ENCODE data around the gene EMC8.

The EMC8 gene

DNA sequence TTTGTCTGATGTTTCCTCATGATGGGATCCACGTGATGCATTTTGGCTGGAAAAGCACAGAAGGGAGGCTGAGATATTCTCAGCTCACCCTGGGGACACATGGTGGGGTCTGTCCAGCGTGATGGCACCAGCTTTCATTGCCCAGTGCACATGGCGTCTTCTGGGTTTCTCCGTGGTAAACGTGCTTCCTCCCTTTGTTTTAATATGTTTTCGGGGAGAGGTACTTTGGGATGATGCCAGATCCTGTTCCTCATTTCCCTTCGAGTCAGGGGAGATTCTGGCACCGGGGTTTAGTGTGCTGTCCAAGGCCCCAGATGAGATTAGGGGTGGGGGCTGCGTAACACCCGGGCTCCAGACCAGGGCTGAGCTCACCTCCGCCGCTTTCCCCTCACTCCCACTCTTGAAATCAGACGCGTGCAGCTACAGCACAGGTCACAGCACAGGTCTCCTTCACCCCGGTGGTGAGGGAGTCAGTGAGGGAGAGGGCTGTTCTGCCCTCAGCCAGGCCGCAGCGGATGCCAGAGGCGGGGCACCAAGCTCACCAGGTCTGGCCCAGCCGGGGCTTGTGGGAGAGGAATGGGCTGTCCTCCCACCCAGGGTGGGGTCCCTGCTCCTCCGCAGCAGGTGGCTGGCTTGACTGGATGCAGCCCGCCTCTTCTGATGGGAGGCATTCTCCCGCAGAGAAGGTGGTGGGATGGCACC lies 34.0 kb upstream of the EMC8 start:
- TF ChIP-seq, protein P1, sequence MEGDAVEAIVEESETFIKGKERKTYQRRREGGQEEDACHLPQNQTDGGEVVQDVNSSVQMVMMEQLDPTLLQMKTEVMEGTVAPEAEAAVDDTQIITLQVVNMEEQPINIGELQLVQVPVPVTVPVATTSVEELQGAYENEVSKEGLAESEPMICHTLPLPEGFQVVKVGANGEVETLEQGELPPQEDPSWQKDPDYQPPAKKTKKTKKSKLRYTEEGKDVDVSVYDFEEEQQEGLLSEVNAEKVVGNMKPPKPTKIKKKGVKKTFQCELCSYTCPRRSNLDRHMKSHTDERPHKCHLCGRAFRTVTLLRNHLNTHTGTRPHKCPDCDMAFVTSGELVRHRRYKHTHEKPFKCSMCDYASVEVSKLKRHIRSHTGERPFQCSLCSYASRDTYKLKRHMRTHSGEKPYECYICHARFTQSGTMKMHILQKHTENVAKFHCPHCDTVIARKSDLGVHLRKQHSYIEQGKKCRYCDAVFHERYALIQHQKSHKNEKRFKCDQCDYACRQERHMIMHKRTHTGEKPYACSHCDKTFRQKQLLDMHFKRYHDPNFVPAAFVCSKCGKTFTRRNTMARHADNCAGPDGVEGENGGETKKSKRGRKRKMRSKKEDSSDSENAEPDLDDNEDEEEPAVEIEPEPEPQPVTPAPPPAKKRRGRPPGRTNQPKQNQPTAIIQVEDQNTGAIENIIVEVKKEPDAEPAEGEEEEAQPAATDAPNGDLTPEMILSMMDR (conservative IDR thresholded peaks at IDR 0.05) = no peak
- TF ChIP-seq ZFX (IDR thresholded peaks at IDR 0.05) = no peak
- H3K27ac ChIP-seq = no peak overlapping the region

DNA sequence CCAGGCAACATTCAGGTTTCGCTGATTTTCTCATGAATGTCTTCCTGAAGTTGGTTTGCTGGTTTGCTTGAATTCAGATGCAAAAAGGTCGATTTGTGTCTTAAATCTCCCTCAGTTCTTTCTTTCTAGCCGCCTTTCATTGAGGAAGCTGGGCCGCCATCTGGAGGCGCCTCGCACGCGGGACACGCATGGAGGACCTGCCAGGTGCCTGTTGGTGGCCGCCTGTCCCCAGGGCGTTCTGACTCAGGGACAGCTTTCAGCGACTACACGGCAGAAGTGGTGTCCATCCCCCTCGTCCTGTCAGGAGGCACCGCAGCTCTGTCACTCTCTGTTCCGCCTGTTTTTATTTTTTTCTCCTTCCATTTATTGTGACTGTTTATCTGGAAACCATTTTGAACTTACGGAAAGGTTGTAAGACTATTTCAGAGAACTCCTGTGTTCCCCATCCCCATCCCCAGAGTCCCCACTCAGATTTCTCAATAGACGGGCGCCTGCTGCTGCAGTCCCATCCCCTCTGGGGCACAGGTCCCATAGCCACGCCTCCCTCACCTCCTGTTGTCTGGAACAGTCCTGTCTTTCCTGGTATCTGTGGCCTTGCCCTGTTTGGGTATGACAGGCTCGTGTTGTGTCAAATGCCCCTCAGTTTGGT lies 33.4 kb upstream of the EMC8 start:
- TF ChIP-seq, protein P1 (conservative IDR thresholded peaks at IDR 0.05) = no peak
- TF ChIP-seq ZFX (IDR thresholded peaks at IDR 0.05) = no peak
- no peak overlapping the region for H3K27ac ChIP-seq

DNA sequence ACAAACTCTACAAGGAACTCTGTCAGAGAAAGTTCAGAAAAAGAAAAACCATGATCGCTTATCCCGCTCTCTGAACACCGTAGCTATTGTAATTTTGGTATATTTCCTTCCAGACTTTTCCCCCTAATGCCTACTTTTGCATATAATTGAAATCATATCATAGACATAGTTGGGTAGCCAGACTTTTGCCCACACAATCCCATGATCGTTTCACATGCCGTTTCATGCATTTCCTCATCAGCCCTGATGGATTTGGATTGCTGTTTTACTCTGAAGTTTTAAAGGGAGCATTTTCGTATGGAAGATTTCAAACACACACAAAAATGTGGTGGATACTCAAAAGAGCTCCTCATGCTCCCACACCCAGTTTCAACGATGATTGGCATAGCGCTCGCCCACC lies 31.5 kb upstream of the EMC8 start:
- no peak overlapping the region for H3K27ac ChIP-seq

DNA sequence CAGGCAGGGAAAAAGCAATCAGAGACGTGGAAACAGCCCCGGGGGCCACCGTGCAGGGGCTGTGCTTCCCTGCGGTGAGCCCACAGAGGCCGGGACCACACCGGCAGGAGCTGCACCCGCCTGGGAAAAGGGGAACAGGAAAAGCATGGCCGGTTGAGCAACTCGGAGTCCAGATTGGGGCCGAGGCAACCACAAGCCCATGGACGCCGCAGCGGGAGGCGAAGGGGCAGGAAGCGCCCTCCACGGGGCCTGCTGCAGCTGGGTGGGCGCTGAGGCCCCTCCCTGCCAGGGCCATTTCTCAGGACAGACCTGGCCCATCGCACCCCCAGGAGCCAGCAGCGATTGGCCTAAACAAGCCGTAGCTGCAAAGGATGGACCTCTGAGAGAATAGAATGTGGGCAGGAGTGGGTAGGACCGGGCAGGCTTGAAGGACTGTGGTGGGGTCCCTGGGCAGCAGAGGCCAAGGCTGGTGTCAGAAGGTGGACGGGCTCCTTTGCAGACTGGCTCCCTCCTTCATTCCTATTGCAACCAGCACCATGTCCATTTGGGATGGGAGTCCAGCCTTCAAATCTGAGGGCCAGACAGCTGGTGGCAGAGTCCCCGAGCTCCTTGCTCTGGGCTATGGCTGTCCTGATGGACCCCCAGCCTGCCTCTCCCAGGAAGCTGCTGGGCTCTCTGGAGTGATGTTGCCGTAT lies 30.6 kb upstream of the EMC8 start:
- TF ChIP-seq, protein P1 (conservative IDR thresholded peaks at IDR 0.05) = no peak
- no peak for TF ChIP-seq ZFX (IDR thresholded peaks at IDR 0.05)
- no peak overlapping the region for H3K27ac ChIP-seq

More for the DNA sequence above, 31.5 kb upstream of the EMC8 start:
- TF ChIP-seq, protein P1 (conservative IDR thresholded peaks at IDR 0.05) = no peak
- no peak for TF ChIP-seq ZFX (IDR thresholded peaks at IDR 0.05)

DNA sequence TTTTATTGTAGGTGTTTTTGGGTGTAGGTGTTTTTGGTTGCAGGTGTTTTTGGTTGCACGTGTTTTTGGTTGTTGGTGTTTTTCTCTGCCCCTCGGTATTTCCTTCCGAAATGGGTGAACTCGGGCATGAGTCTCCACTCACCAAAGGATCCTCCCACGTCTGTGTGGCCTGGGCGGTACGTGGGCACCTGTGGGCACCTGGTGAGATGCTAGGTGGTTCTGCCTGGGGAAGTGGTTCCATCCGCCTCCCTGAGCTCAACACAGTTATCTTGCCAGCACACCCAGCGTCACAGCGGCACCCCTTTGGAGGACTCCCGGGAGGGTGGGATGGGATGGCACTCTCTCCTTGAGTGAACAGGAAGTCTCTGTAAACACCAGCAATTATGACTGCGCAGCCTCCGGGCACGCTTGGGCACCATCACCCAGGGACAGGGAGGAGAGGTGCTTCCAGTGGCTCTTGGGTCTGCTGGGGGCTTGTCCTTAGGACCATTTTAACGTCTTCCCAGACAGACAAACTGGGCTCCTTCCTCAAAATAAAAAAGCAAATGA lies 29.9 kb upstream of the EMC8 start:
- TF ChIP-seq, protein P1 (conservative IDR thresholded peaks at IDR 0.05) = no peak
- no peak for TF ChIP-seq ZFX (IDR thresholded peaks at IDR 0.05)
- H3K27ac ChIP-seq = no peak overlapping the region

DNA sequence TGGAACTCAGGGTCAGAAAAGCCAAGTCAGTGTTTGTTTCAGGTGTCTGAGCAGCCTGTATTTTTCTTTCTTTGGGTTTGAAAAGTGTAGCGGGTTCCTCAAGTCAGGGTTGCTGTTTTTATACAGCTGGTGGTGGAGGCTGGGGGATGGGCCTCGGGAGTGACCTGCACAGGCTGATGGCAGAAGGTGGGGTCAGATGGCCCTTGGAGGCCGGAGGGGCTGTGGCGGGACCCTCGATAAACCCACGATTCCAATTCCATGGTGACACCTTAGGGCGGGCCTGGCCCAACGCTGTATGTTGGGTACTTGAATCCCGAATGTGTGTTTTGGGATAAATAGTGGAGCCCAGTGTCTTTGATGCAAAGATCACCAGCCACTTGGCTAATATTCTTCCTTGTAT lies 28.8 kb upstream of the EMC8 start:
- no peak for TF ChIP-seq ZFX (IDR thresholded peaks at IDR 0.05)
- TF ChIP-seq, protein P1 (conservative IDR thresholded peaks at IDR 0.05) = no peak
- no peak overlapping the region for H3K27ac ChIP-seq
